H1 (cell line): ENCODE measurements around the gene GRM6. TPM values are rescaled to one million over a fixed set of nuclear protein-coding genes. Genes with fewer than 3 reads are reported as not detected.
A peak's percentile ranks its signal among the peaks of the same experiment; 100 is the strongest.

Experiments
- ASH2L ChIP-seq: fragments of 200-600, 300-600 bp; sonication (generic); IDR thresholded peaks from one replicate; pipeline ENCODE4 v1.7.1; 2017; ENCODE audit warnings: low read length
- CBX8 ChIP-seq: fragments of 300-800, 300-1000 bp; sonication (generic); IDR thresholded peaks from 2 replicates; pipeline ENCODE4 v1.7.1; 2016; ENCODE audit warnings: low read depth, low read length, borderline replicate concordance
- CEBPB ChIP-seq: IDR thresholded peaks from 2 replicates; pipeline ENCODE4 v1.6.1; 2012; ENCODE audit warnings: low read depth, low read length
- CHD2 ChIP-seq: IDR thresholded peaks from 2 replicates; pipeline ENCODE4 v1.6.1; 2012; ENCODE audit warnings: low read length, improper control_type of control experiment
- EGR1 ChIP-seq: IDR thresholded peaks from 2 replicates; pipeline ENCODE4 v1.6.1; 2011; ENCODE audit warnings: low read depth, low read length, borderline replicate concordance
- EP300 ChIP-seq, 2 experiments: IDR thresholded peaks; 1 replicate in 1 of 2; 2 replicates in 1 of 2; pipeline ENCODE4 v1.6.1; 2011 to 2012; ENCODE audit warnings: low read depth in 2 of 2, low read length in 2 of 2, mild to moderate bottlenecking in 2 of 2, borderline replicate concordance in 1 of 2, inconsistent platforms in 1 of 2, moderate library complexity in 1 of 2
- MAX ChIP-seq: IDR thresholded peaks from 2 replicates; pipeline ENCODE4 v1.6.1; 2012; ENCODE audit warnings: inconsistent platforms
- SIN3A ChIP-seq, 2 experiments: IDR thresholded peaks in 1 of 2; conservative IDR thresholded peaks in 1 of 2; 2 replicates each; pipeline ENCODE4 v1.6.1; 2011 to 2012; ENCODE audit warnings: low read length in 2 of 2, improper control_type of control experiment in 1 of 2, low read depth in 1 of 2, mild to moderate bottlenecking in 1 of 2
- YY1 ChIP-seq: IDR thresholded peaks from 2 replicates; pipeline ENCODE4 v1.6.1; 2011; ENCODE audit warnings: low read depth, mild to moderate bottlenecking, low read length
- polyA plus RNA-seq, 7 experiments: library from polyadenylated mRNA; depleted of rRNA in 3 of 7; stranded (reverse) in 5 of 7; unstranded in 2 of 7; fragments of >200 nt in 5 of 7; fragments of 200-250 nt in 2 of 7; gene quantifications; 1 replicate in 5 of 7; 2 replicates in 1 of 7; 4 replicates in 1 of 7; pipeline versions ENCODE4 v1.2.1 to v1.2.3, GENCODE V29; 2011 to 2013; ENCODE audit warnings: missing spikeins in 2 of 7, mixed read lengths in 2 of 7
- total RNA-seq: library from RNA; stranded (reverse); fragmentation: NEBNext Ultra II Directional; extraction: Animal tissue kit (Norgen Biotek cat#: 25700); gene quantifications from 2 replicates; pipeline ENCODE4 v1.2.1, GENCODE V29; 2021
- TF ChIP-seq, protein P1 (sequence below): fragments of 300-600 bp; sonication (generic); IDR thresholded peaks from 2 replicates; pipeline ENCODE4 v1.7.1; 2012; ENCODE audit warnings: low read length, moderate library complexity, mild to moderate bottlenecking, inconsistent platforms; ENCODE audit not compliant: insufficient replicate concordance

The GRM6 gene
- total and polyA plus RNA-seq, 2 of the 8 experiments (the other 6 are each of a cell fraction or from before 2014, with no cell fraction given), result not detected

DNA sequence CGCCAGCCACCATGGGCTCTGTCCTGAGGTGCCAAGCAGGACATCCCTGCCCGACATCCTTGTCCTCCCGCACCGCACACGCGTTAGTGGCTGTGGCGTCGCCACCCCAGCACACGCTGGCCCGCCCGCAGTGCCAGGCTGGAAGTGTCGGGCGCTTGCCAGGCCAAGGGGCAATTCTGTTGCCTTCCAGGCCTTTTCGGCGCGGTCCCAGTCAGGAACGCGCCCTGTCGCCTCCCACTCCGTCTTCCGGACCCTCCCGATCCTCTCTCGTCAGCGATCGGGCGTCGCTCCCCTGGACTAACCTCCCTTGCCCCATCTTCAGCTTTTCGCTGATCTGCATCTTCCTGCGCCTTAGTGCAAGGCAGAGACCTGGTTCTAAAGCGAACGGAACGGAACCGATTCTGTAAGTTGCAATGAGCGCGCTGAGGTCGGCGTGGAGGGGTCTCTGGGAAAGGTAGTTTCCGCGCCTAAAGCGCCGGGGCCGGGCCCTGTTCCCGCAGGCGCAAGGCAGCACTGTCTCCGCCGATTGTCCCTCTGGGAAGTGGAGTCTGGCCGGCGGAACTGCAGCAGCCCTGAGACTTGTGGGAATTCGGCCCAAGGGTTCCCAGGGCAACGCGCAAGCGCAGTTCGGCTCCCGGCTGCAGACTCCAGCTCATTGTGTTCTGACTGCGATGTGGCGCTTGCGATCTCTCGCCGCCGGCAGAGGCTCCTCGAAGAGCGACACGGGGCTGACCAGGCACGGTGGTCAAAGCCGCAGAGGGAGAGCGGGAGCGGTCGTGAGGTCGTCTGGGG is 54.4 kb downstream of the GRM6 start, which contains the start of gene ZNF454 (continued):
- TF ChIP-seq, protein P1, sequence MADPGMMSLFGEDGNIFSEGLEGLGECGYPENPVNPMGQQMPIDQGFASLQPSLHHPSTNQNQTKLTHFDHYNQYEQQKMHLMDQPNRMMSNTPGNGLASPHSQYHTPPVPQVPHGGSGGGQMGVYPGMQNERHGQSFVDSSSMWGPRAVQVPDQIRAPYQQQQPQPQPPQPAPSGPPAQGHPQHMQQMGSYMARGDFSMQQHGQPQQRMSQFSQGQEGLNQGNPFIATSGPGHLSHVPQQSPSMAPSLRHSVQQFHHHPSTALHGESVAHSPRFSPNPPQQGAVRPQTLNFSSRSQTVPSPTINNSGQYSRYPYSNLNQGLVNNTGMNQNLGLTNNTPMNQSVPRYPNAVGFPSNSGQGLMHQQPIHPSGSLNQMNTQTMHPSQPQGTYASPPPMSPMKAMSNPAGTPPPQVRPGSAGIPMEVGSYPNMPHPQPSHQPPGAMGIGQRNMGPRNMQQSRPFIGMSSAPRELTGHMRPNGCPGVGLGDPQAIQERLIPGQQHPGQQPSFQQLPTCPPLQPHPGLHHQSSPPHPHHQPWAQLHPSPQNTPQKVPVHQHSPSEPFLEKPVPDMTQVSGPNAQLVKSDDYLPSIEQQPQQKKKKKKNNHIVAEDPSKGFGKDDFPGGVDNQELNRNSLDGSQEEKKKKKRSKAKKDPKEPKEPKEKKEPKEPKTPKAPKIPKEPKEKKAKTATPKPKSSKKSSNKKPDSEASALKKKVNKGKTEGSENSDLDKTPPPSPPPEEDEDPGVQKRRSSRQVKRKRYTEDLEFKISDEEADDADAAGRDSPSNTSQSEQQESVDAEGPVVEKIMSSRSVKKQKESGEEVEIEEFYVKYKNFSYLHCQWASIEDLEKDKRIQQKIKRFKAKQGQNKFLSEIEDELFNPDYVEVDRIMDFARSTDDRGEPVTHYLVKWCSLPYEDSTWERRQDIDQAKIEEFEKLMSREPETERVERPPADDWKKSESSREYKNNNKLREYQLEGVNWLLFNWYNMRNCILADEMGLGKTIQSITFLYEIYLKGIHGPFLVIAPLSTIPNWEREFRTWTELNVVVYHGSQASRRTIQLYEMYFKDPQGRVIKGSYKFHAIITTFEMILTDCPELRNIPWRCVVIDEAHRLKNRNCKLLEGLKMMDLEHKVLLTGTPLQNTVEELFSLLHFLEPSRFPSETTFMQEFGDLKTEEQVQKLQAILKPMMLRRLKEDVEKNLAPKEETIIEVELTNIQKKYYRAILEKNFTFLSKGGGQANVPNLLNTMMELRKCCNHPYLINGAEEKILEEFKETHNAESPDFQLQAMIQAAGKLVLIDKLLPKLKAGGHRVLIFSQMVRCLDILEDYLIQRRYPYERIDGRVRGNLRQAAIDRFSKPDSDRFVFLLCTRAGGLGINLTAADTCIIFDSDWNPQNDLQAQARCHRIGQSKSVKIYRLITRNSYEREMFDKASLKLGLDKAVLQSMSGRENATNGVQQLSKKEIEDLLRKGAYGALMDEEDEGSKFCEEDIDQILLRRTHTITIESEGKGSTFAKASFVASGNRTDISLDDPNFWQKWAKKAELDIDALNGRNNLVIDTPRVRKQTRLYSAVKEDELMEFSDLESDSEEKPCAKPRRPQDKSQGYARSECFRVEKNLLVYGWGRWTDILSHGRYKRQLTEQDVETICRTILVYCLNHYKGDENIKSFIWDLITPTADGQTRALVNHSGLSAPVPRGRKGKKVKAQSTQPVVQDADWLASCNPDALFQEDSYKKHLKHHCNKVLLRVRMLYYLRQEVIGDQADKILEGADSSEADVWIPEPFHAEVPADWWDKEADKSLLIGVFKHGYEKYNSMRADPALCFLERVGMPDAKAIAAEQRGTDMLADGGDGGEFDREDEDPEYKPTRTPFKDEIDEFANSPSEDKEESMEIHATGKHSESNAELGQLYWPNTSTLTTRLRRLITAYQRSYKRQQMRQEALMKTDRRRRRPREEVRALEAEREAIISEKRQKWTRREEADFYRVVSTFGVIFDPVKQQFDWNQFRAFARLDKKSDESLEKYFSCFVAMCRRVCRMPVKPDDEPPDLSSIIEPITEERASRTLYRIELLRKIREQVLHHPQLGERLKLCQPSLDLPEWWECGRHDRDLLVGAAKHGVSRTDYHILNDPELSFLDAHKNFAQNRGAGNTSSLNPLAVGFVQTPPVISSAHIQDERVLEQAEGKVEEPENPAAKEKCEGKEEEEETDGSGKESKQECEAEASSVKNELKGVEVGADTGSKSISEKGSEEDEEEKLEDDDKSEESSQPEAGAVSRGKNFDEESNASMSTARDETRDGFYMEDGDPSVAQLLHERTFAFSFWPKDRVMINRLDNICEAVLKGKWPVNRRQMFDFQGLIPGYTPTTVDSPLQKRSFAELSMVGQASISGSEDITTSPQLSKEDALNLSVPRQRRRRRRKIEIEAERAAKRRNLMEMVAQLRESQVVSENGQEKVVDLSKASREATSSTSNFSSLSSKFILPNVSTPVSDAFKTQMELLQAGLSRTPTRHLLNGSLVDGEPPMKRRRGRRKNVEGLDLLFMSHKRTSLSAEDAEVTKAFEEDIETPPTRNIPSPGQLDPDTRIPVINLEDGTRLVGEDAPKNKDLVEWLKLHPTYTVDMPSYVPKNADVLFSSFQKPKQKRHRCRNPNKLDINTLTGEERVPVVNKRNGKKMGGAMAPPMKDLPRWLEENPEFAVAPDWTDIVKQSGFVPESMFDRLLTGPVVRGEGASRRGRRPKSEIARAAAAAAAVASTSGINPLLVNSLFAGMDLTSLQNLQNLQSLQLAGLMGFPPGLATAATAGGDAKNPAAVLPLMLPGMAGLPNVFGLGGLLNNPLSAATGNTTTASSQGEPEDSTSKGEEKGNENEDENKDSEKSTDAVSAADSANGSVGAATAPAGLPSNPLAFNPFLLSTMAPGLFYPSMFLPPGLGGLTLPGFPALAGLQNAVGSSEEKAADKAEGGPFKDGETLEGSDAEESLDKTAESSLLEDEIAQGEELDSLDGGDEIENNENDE, result no peak
- TF ChIP-seq EP300 (IDR thresholded peaks at IDR 0.05; ENCODE audit: borderline replicate concordance in 1 of 2, low read depth in 2 of 2, low read length in 2 of 2) (no peak), CBX8 (no peak), ASH2L (no peak), CEBPB (no peak), SIN3A (conservative IDR thresholded peaks at IDR 0.05 in 1 of 2, IDR thresholded peaks at IDR 0.05 in 1 of 2; ENCODE audit: low read depth in 1 of 2, low read length in 2 of 2) (no peak), EGR1 (no peak), MAX (peak; percentile 73), YY1 (no peak), CHD2 (no peak)
